Neuronal stem cell (in vitro differentiated cells): ENCODE measurements around the gene WDR54.

Source experiments
- DNase-seq: peaks from one replicate; pipeline ENCODE4 v3.0.0-alpha.2; 2013; ENCODE audit warnings: low spot score
- H2AFZ ChIP-seq: one replicate; pipeline ENCODE4 v1.6.1; 2013; ENCODE audit warnings: mild to moderate bottlenecking, low read length, inconsistent platforms
- H2AK5ac ChIP-seq: 2 replicates; pipeline ENCODE4 v1.6.1; 2013; ENCODE audit warnings: low read depth, mild to moderate bottlenecking, inconsistent platforms, low read length, moderate library complexity, mixed read lengths
- H2BK120ac ChIP-seq: 2 replicates; pipeline ENCODE4 v1.6.1; 2013; ENCODE audit warnings: low read depth, mild to moderate bottlenecking, inconsistent platforms, low read length, moderate library complexity, mixed read lengths
- H2BK12ac ChIP-seq: one replicate; pipeline ENCODE4 v1.6.1; 2013; ENCODE audit warnings: low read length, inconsistent platforms
- H2BK15ac ChIP-seq: 2 replicates; pipeline ENCODE4 v1.6.1; 2013; ENCODE audit warnings: mild to moderate bottlenecking, low read length, inconsistent platforms, mixed read lengths
- H2BK5ac ChIP-seq: one replicate; pipeline ENCODE4 v1.6.1; 2013; ENCODE audit warnings: inconsistent platforms, mild to moderate bottlenecking, low read length, moderate library complexity
- H3K14ac ChIP-seq: one replicate; pipeline ENCODE4 v1.6.1; 2013; ENCODE audit warnings: low read length, inconsistent platforms
- H3K18ac ChIP-seq: 2 replicates; pipeline ENCODE4 v1.6.1; 2013; ENCODE audit warnings: low read length, inconsistent platforms
- H3K23ac ChIP-seq: 2 replicates; pipeline ENCODE4 v1.6.1; 2013; ENCODE audit warnings: low read depth, mild to moderate bottlenecking, mixed read lengths, low read length, inconsistent platforms; ENCODE audit not compliant: poor library complexity
- H3K27ac ChIP-seq: replicated peaks from 3 replicates; pipeline ENCODE4 v1.5.1; 2013; ENCODE audit warnings: low read length, inconsistent platforms
- H3K27me3 ChIP-seq, 3 experiments: 2 replicates each; pipeline ENCODE4 v1.6.1; 2013; ENCODE audit warnings: low read length in 3 of 3, mild to moderate bottlenecking in 2 of 3, inconsistent platforms in 1 of 3, low read depth in 1 of 3, mixed read lengths in 1 of 3, moderate library complexity in 1 of 3; ENCODE audit not compliant: control insufficient read depth in 3 of 3, insufficient read depth in 3 of 3
- H3K36me3 ChIP-seq, 2 donors: replicated peaks in 1 of 2; 2 replicates each; pipeline ENCODE4 v1.6.1; 2013; ENCODE audit warnings: low read length in 2 of 2; ENCODE audit not compliant: control insufficient read depth in 2 of 2, insufficient read depth in 2 of 2
- H3K4ac ChIP-seq: 2 replicates; pipeline ENCODE4 v1.6.1; 2013; ENCODE audit warnings: inconsistent platforms, mild to moderate bottlenecking, low read length, moderate library complexity
- H3K4me1 ChIP-seq, 2 donors: 1 replicate in 1 of 2; 2 replicates in 1 of 2; pipeline ENCODE4 v1.6.1; 2013; ENCODE audit warnings: low read length in 2 of 2, low read depth in 1 of 2; ENCODE audit not compliant: control insufficient read depth in 2 of 2, insufficient read depth in 1 of 2
- H3K4me2 ChIP-seq: one replicate; pipeline ENCODE4 v1.6.1; 2013; ENCODE audit warnings: mild to moderate bottlenecking, low read length, inconsistent platforms; ENCODE audit not compliant: insufficient read depth, poor library complexity, severe bottlenecking
- H3K4me3 ChIP-seq, 2 donors: 2 replicates each; pipeline ENCODE4 v1.5.1; 2013; ENCODE audit warnings: low read length in 2 of 2, mild to moderate bottlenecking in 2 of 2, inconsistent platforms in 1 of 2, moderate library complexity in 1 of 2
- H3K79me1 ChIP-seq: one replicate; pipeline ENCODE4 v1.6.1; 2013; ENCODE audit warnings: low read depth, mild to moderate bottlenecking, inconsistent platforms, low read length, moderate library complexity
- H3K9ac ChIP-seq: one replicate; pipeline ENCODE4 v1.6.1; 2013; ENCODE audit warnings: mild to moderate bottlenecking, low read depth, low read length, inconsistent platforms; ENCODE audit not compliant: poor library complexity
- H3K9me3 ChIP-seq, 2 donors: replicated peaks in 1 of 2; 2 replicates each; pipeline versions ENCODE3 to v1.6.1; 2013; ENCODE audit warnings: low read length in 2 of 2, mild to moderate bottlenecking in 2 of 2, inconsistent platforms in 1 of 2, low read depth in 1 of 2, mixed read lengths in 1 of 2, moderate library complexity in 1 of 2; ENCODE audit not compliant: control insufficient read depth in 2 of 2, insufficient read depth in 1 of 2
- H4K8ac ChIP-seq: one replicate; pipeline ENCODE4 v1.6.1; 2013; ENCODE audit warnings: low read depth, mild to moderate bottlenecking, inconsistent platforms, low read length, moderate library complexity
- H4K91ac ChIP-seq: one replicate; pipeline ENCODE4 v1.6.1; 2013; ENCODE audit warnings: low read length, low read depth, mild to moderate bottlenecking, inconsistent platforms; ENCODE audit not compliant: poor library complexity
- WGBS, 2 donors: extraction: QIAGEN DNeasy Blood & Tissue Kit; methylation state at CpG; one replicate each; pipeline ENCODE4 v1.1.7; 2013; ENCODE audit warnings: missing lambda C conversion rate in 2 of 2, mixed read lengths in 1 of 2; ENCODE audit not compliant: insufficient read length in 2 of 2, insufficient replicate concordance in 1 of 2; ENCODE audit errors: extremely low coverage in 2 of 2; 5-methylcytosine and 5-hydroxymethylcytosine counted together

Gene WDR54

DNA sequence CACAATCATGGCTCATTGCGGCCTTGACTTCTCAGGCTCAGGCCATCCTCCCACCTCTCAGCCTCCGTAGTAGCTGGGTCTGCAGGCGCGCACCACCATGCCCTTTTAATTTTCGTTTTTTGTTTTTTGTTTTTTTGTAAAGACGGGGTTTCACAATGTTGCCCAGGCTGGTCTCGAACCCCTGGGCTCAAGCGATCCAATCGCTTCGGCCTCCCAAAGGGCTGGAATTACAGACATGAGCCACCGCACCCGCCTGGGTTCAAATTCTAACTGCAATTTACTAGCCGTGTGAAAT, 29.1 kb upstream of the WDR54 start:
- Histone ChIP-seq H2BK120ac (no peak overlapping the region), H3K4me1 (peaks cover 4 to 11% of the 10 kb centered on the region in 2 donors), H2AK5ac (no peak overlapping the region), H3K4ac (no peak overlapping the region), H3K18ac (no peak overlapping the region), H3K36me3 (peaks cover 0 to 5% of the 10 kb centered on the region in 2 donors), H3K27me3 (no peaks in the 10 kb centered on the region), H2BK15ac (no peak overlapping the region), H3K23ac (no peak overlapping the region), H4K8ac (no peak overlapping the region), H2BK12ac (no peak overlapping the region), H3K4me3 (no peak overlapping the region), H4K91ac (no peak overlapping the region), H3K4me2 (no peak overlapping the region), H3K27ac (no peak overlapping the region), H3K79me1 (peaks cover 1% of the 10 kb centered on the region), H3K9me3 (no peaks in the 10 kb centered on the region), H3K9ac (no peak overlapping the region), H2BK5ac (no peak overlapping the region), H2AFZ (peak overlapping the region; percentile 95), H3K14ac (no peak overlapping the region)
- no CpG with 5 or more reads among the region's 13 CpGs for WGBS, 2 donors
- no peak for DNase-seq

DNA sequence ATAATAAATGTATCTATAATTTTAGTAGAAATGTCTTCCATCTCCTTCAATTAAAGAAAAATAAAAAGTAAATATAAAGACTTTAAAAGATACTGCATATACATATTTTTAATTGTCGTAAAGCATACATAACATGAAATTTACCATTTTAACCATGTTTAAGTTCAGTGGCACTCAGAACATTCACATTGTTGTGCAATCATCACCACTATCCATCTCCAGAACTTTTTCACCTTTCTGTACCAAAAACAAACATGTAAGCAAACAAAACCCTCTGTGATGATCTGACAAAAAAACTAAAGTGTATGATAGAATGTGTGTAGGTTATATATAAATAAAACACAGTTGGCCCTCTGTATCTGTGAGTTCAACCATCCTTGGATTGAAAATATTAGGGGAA, 28.0 kb upstream of the WDR54 start:
- Histone ChIP-seq H3K9me3 (no peaks in the 10 kb centered on the region), H2BK12ac (no peak overlapping the region), H2AFZ (no peak overlapping the region), H3K27ac (no peak overlapping the region), H3K4me2 (no peak overlapping the region), H3K14ac (no peak overlapping the region), H3K4me3 (no peak overlapping the region), H4K8ac (no peak overlapping the region), H2BK5ac (no peak overlapping the region), H3K36me3 (peaks cover 0 to 5% of the 10 kb centered on the region in 2 donors), H4K91ac (no peak overlapping the region), H2AK5ac (no peak overlapping the region), H2BK120ac (no peak overlapping the region), H3K4ac (no peak overlapping the region), H3K23ac (no peak overlapping the region), H3K27me3 (no peaks in the 10 kb centered on the region), H3K4me1 (peaks cover 4 to 11% of the 10 kb centered on the region in 2 donors), H3K18ac (no peak overlapping the region), H3K79me1 (peaks cover 1% of the 10 kb centered on the region), H3K9ac (no peak overlapping the region), H2BK15ac (no peak overlapping the region)
- WGBS, 2 donors: no CpG with 5 or more reads among the region's 1 CpG
- no peak for DNase-seq

DNA sequence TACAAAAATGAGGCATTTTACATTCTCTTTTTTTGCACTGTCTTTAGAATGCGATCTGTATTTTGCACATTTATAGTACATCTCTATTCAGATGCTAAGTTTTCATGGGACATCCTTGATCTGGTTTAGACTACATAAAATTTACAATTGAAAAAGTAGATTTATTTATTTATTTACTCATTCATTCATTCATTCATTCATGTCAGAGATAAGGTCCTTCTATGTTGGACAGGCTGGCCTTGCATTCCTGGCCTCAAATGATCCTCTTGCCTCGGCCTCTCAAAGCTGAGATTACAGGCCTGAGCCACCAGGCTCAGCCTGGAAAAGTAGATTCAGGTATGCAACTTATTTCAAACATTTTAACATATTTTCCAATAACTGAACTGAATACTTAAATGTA, 25.4 kb upstream of the WDR54 start:
- H3K36me3 ChIP-seq: no peaks in the 10 kb centered on the region
- no peak overlapping the region for H3K23ac ChIP-seq
- no peak overlapping the region for H3K4me2 ChIP-seq
- DNase-seq: no peak
- no peak overlapping the region for H2AFZ ChIP-seq
- no peak overlapping the region for H3K27ac ChIP-seq
- H3K27me3 ChIP-seq: peaks cover 0 to 4% (median 0%) of the 10 kb centered on the region in 3 experiments
- no peak overlapping the region for H3K4ac ChIP-seq
- H3K18ac ChIP-seq: no peak overlapping the region
- no peak overlapping the region for H4K91ac ChIP-seq
- no peaks in the 10 kb centered on the region for H3K4me1 ChIP-seq
- H3K79me1 ChIP-seq: peaks cover 1% of the 10 kb centered on the region
- WGBS, 2 donors: no CpG with 5 or more reads among the region's 2 CpGs
- no peak overlapping the region for H2BK15ac ChIP-seq
- H2BK12ac ChIP-seq: no peak overlapping the region
- no peak overlapping the region for H2AK5ac ChIP-seq
- H2BK5ac ChIP-seq: no peak overlapping the region
- H3K14ac ChIP-seq: no peak overlapping the region
- no peak overlapping the region for H2BK120ac ChIP-seq
- H3K9me3 ChIP-seq: no peaks in the 10 kb centered on the region
- no peak overlapping the region for H3K4me3 ChIP-seq
- no peak overlapping the region for H3K9ac ChIP-seq
- H4K8ac ChIP-seq: no peak overlapping the region

DNA sequence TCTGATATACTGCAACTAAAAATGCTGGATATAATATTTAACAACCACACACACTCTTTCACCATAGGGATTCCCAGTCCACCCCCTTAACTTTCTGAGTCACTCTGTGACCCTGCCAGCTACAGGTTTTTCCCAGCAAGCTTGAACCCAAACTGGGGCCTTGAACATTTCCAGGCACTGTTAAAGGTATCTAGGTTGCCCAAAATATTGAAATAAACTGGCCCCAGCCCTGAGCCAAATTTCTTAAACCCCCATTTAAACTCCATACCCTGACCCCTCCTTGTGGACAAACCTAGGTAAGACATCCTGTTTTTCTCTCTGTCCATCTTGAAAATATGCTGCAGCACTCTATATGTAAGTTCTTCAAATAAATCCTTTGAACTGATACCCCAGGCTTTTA, 21.7 kb upstream of the WDR54 start:
- Histone ChIP-seq H3K36me3 (no peaks in the 10 kb centered on the region), H2BK12ac (no peak overlapping the region), H3K4me1 (no peaks in the 10 kb centered on the region), H3K9me3 (no peaks in the 10 kb centered on the region), H3K27me3 (peaks cover 0 to 4% (median 0%) of the 10 kb centered on the region in 3 experiments), H2BK5ac (no peak overlapping the region), H3K9ac (no peak overlapping the region), H2AFZ (peak overlapping the region; percentile 58), H2AK5ac (no peak overlapping the region), H4K8ac (no peak overlapping the region), H3K79me1 (no peaks in the 10 kb centered on the region), H3K4me2 (no peak overlapping the region), H3K18ac (no peak overlapping the region), H3K14ac (no peak overlapping the region), H2BK120ac (no peak overlapping the region), H3K23ac (no peak overlapping the region), H2BK15ac (no peak overlapping the region), H3K4ac (no peak overlapping the region), H4K91ac (no peak overlapping the region), H3K27ac (no peak overlapping the region), H3K4me3 (no peak overlapping the region)
- no peak for DNase-seq
